Measurements from ENCODE around the gene ST6GALNAC3. TPM values are rescaled to one million over a fixed set of nuclear protein-coding genes. Genes with fewer than 3 reads are reported as not detected.

ST6GALNAC3 gene
- total and polyA plus RNA-seq, 3 donors from 2014 or later = 0.46 to 0.87 (median 0.74) TPM

- no peaks in the 10 kb centered on the region for H3K4me1 ChIP-seq
- H3K4me3 ChIP-seq = no peak overlapping the region
- H3K36me3 ChIP-seq (ENCODE audit: low read depth, missing control alignments) = no peaks in the 10 kb centered on the region
- H3K9me3 ChIP-seq = no peaks in the 10 kb centered on the region
- 75 to 78% methylated on average over 3 of the region's 3 CpGs for WGBS, 2 donors
- no peak overlapping the region for H3K27ac ChIP-seq
- intact Hi-C loops (cut with DNase I; ENCODE audit: low total_unique reads) = no loop called here
- no peak for DNase-seq
- no peaks in the 10 kb centered on the region for H3K27me3 ChIP-seq
- TF ChIP-seq CTCF (IDR thresholded peaks at IDR 0.05) (no peak), POLR2A (IDR thresholded peaks at IDR 0.05) (no peak)
These were observed 135.1 kb downstream of the ST6GALNAC3 start for GRCh38 chr1:76209648-76210047.

- TF ChIP-seq POLR2A (IDR thresholded peaks at IDR 0.05) = no peak
- TF ChIP-seq CTCF (IDR thresholded peaks at IDR 0.05) = no peak
- Histone ChIP-seq H3K27ac (no peak overlapping the region), H3K9me3 (no peaks in the 10 kb centered on the region), H3K36me3 (ENCODE audit: low read depth, missing control alignments) (no peaks in the 10 kb centered on the region), H3K4me3 (no peak overlapping the region), H3K4me1 (no peaks in the 10 kb centered on the region), H3K27me3 (no peaks in the 10 kb centered on the region)
- no peak for DNase-seq
- intact Hi-C loops (cut with DNase I; ENCODE audit: low total_unique reads) = no loop called here
These were observed 135.6 kb downstream of the ST6GALNAC3 start for GRCh38 chr1:76210160-76210559.

- no peak overlapping the region for H3K4me3 ChIP-seq
- 85 to 87% methylated on average over 2 of the region's 2 CpGs for WGBS, 2 donors
- intact Hi-C loops (cut with DNase I; ENCODE audit: low total_unique reads) = no loop called here
- H3K4me1 ChIP-seq = no peaks in the 10 kb centered on the region
- no peaks in the 10 kb centered on the region for H3K36me3 ChIP-seq (ENCODE audit: low read depth, missing control alignments)
- TF ChIP-seq POLR2A (IDR thresholded peaks at IDR 0.05) = no peak
- TF ChIP-seq CTCF (IDR thresholded peaks at IDR 0.05) = no peak
- H3K9me3 ChIP-seq = no peaks in the 10 kb centered on the region
- DNase-seq = no peak
- no peak overlapping the region for H3K27ac ChIP-seq
- no peaks in the 10 kb centered on the region for H3K27me3 ChIP-seq
These were observed 144.3 kb downstream of the ST6GALNAC3 start for GRCh38 chr1:76218888-76219287.

GRCh38 chr1:76219366-76219818 lies 144.8 kb downstream of the ST6GALNAC3 start:
- WGBS, 2 donors = 94 to 97% methylated on average over 3 of the region's 3 CpGs
- H3K27me3 ChIP-seq = no peaks in the 10 kb centered on the region
- no peaks in the 10 kb centered on the region for H3K9me3 ChIP-seq
- TF ChIP-seq CTCF (IDR thresholded peaks at IDR 0.05) (no peak), POLR2A (IDR thresholded peaks at IDR 0.05) (no peak)
- intact Hi-C loops (cut with DNase I; ENCODE audit: low total_unique reads) = no loop called here
- H3K27ac ChIP-seq = no peak overlapping the region
- no peaks in the 10 kb centered on the region for H3K4me1 ChIP-seq
- H3K36me3 ChIP-seq (ENCODE audit: low read depth, missing control alignments) = no peaks in the 10 kb centered on the region
- DNase-seq = no peak
- no peak overlapping the region for H3K4me3 ChIP-seq

DNA sequence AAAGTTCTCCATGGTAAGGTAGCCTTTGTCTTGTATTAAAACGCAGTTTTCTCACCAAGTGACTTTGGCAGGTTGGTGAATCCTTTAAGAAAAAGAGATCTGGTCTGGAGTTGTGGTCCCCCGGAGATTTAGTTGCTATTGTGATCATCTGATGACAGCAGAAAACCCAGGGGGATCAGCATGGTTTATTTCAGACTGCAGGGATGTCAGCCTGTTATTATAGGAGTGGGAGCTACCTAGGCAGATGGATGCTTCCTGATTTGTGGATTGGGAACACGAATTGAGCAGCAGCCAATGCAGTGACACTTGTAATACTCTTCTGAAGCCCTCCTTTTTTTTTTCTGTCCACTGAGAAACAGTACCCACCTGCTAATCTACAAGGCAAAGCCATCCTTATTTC lies 150.2 kb downstream of the ST6GALNAC3 start:
- Histone ChIP-seq H3K27me3 (no peaks in the 10 kb centered on the region), H3K9me3 (no peaks in the 10 kb centered on the region), H3K27ac (no peak overlapping the region), H3K4me1 (no peaks in the 10 kb centered on the region), H3K4me3 (no peak overlapping the region), H3K36me3 (ENCODE audit: low read depth, missing control alignments) (no peaks in the 10 kb centered on the region)
- intact Hi-C loops (cut with DNase I; ENCODE audit: low total_unique reads) = no loop called here
- no peak for DNase-seq
- no peak for TF ChIP-seq POLR2A (IDR thresholded peaks at IDR 0.05)
- TF ChIP-seq CTCF (IDR thresholded peaks at IDR 0.05) = no peak
- WGBS, 2 donors = 64 to 69% methylated on average over 3 of the region's 3 CpGs

Measured in testis (tissue), 3 donors.